SJSA1 (cell line): ENCODE measurements around the gene ARHGEF4. TPM values are rescaled to one million over a fixed set of nuclear protein-coding genes. Genes with fewer than 3 reads are reported as not detected.
"Not testable (repeated sequence)": the region's sequence is repeated elsewhere in the genome, so short reads cannot be mapped to it uniquely, and the experiment has no call there.

Experiments used
- DNase-seq, 2 experiments: peaks; one replicate each; pipeline ENCODE4 v3.0.0-alpha.2; 2015 to 2020; ENCODE audit warnings: low spot score in 2 of 2, low read depth in 1 of 2
- H3K27ac ChIP-seq: fragments of 250-450 bp; sonication (Bioruptor Pico); 2 replicates; pipeline ENCODE4 v1.5.1; 2020; ENCODE audit warnings: mild to moderate bottlenecking, moderate library complexity
- H3K27me3 ChIP-seq: fragments of 250-450 bp; sonication (Bioruptor Pico); replicated peaks from 2 replicates; pipeline ENCODE4 v1.5.1; 2020; ENCODE audit warnings: mild to moderate bottlenecking, moderate library complexity
- H3K36me3 ChIP-seq: fragments of 250-450 bp; sonication (Bioruptor Pico); 2 replicates; pipeline ENCODE4 v1.5.1; 2020; ENCODE audit warnings: mild to moderate bottlenecking
- H3K4me1 ChIP-seq: fragments of 250-450 bp; sonication (Bioruptor Pico); replicated peaks from 2 replicates; pipeline ENCODE4 v1.6.1; 2021; ENCODE audit warnings: mild to moderate bottlenecking
- H3K4me3 ChIP-seq: fragments of 250-450 bp; sonication (Bioruptor Pico); 2 replicates; pipeline ENCODE4 v1.5.1; 2020; ENCODE audit warnings: mild to moderate bottlenecking
- H3K9me3 ChIP-seq: fragments of 250-450 bp; sonication (Bioruptor Pico); replicated peaks from 2 replicates; pipeline ENCODE4 v1.5.1; 2020; ENCODE audit warnings: mild to moderate bottlenecking
- total RNA-seq: library from RNA; depleted of rRNA; stranded (reverse); fragments of >200 nt; shearing (Covaris generic); gene quantifications from 2 replicates; pipeline ENCODE4 v1.2.3, GENCODE V29; 2014

The ARHGEF4 gene
- total RNA-seq, 1 experiment from 2014 or later = 3.9 TPM

GRCh38 chr2:130991446-130991845 lies 154.7 kb downstream of the ARHGEF4 start:
- H3K9me3 ChIP-seq, H3K27me3 ChIP-seq, H3K4me1 ChIP-seq, H3K4me3 ChIP-seq, H3K36me3 ChIP-seq, H3K27ac ChIP-seq, DNase-seq: not testable (repeated sequence)

GRCh38 chr2:130992003-130992402 lies 155.3 kb downstream of the ARHGEF4 start:
- not testable (repeated sequence) for H3K36me3 ChIP-seq, H3K4me1 ChIP-seq, H3K9me3 ChIP-seq, H3K4me3 ChIP-seq, H3K27ac ChIP-seq, DNase-seq, H3K27me3 ChIP-seq

- H3K27me3 ChIP-seq = peaks cover 4% of the 10 kb centered on the region
- H3K9me3 ChIP-seq = no peaks in the 10 kb centered on the region
- DNase-seq = no peak
- H3K4me3 ChIP-seq = no peak overlapping the region
- no peaks in the 10 kb centered on the region for H3K36me3 ChIP-seq
- H3K27ac ChIP-seq = no peak overlapping the region
- no peaks in the 10 kb centered on the region for H3K4me1 ChIP-seq
Measured at GRCh38 chr2:130996691-130997090, 160.0 kb downstream of the ARHGEF4 start.

GRCh38 chr2:130997198-130997597 lies 160.5 kb downstream of the ARHGEF4 start:
- Histone ChIP-seq H3K9me3 (no peaks in the 10 kb centered on the region), H3K4me3 (no peak overlapping the region), H3K36me3 (no peaks in the 10 kb centered on the region), H3K4me1 (no peaks in the 10 kb centered on the region), H3K27ac (no peak overlapping the region), H3K27me3 (peaks cover 7% of the 10 kb centered on the region)
- no peak for DNase-seq

- H3K36me3 ChIP-seq = no peaks in the 10 kb centered on the region
- H3K27me3 ChIP-seq = peaks cover 10% of the 10 kb centered on the region
- H3K4me3 ChIP-seq = no peak overlapping the region
- DNase-seq = no peak
- H3K4me1 ChIP-seq = no peaks in the 10 kb centered on the region
- no peak overlapping the region for H3K27ac ChIP-seq
- no peaks in the 10 kb centered on the region for H3K9me3 ChIP-seq
Measured at GRCh38 chr2:130998561-130998960, 161.8 kb downstream of the ARHGEF4 start.

- H3K27me3 ChIP-seq = peaks cover 54% of the 10 kb centered on the region
Measured at GRCh38 chr2:131004446-131005209, 167.9 kb downstream of the ARHGEF4 start.

GRCh38 chr2:131005216-131005935 lies 168.7 kb downstream of the ARHGEF4 start:
- peaks cover 54% of the 10 kb centered on the region for H3K27me3 ChIP-seq
- no peaks in the 10 kb centered on the region for H3K9me3 ChIP-seq
- no peak overlapping the region for H3K4me3 ChIP-seq
- DNase-seq = no peak
- no peaks in the 10 kb centered on the region for H3K4me1 ChIP-seq
- no peak overlapping the region for H3K27ac ChIP-seq
- no peaks in the 10 kb centered on the region for H3K36me3 ChIP-seq

More at GRCh38 chr2:131004446-131005209, 167.9 kb downstream of the ARHGEF4 start:
- Histone ChIP-seq H3K27ac (no peak overlapping the region), H3K36me3 (no peaks in the 10 kb centered on the region), H3K4me1 (no peaks in the 10 kb centered on the region), H3K9me3 (no peaks in the 10 kb centered on the region), H3K4me3 (no peak overlapping the region)
- DNase-seq = no peak

GRCh38 chr2:131006561-131006960 lies 169.8 kb downstream of the ARHGEF4 start:
- H3K36me3 ChIP-seq = no peaks in the 10 kb centered on the region
- H3K27ac ChIP-seq = no peak overlapping the region
- DNase-seq = no peak
- H3K27me3 ChIP-seq = peaks cover 51% of the 10 kb centered on the region
- H3K4me3 ChIP-seq = no peak overlapping the region
- no peaks in the 10 kb centered on the region for H3K9me3 ChIP-seq
- no peaks in the 10 kb centered on the region for H3K4me1 ChIP-seq

- no peak overlapping the region for H3K4me3 ChIP-seq
- no peaks in the 10 kb centered on the region for H3K36me3 ChIP-seq
- H3K4me1 ChIP-seq = no peaks in the 10 kb centered on the region
- H3K9me3 ChIP-seq = no peaks in the 10 kb centered on the region
- peaks cover 40% of the 10 kb centered on the region for H3K27me3 ChIP-seq
- no peak overlapping the region for H3K27ac ChIP-seq
- DNase-seq = no peak
Measured at GRCh38 chr2:131008967-131009366, 172.3 kb downstream of the ARHGEF4 start.

- H3K27ac ChIP-seq = no peak overlapping the region
- H3K4me3 ChIP-seq = no peak overlapping the region
- H3K27me3 ChIP-seq = peaks cover 37% of the 10 kb centered on the region
- H3K4me1 ChIP-seq = no peaks in the 10 kb centered on the region
- H3K36me3 ChIP-seq = no peaks in the 10 kb centered on the region
- DNase-seq = no peak
- no peaks in the 10 kb centered on the region for H3K9me3 ChIP-seq
Measured at GRCh38 chr2:131009713-131010475, 173.2 kb downstream of the ARHGEF4 start.

GRCh38 chr2:131010566-131010965 lies 173.9 kb downstream of the ARHGEF4 start:
- Histone ChIP-seq H3K4me3 (no peak overlapping the region), H3K36me3 (no peaks in the 10 kb centered on the region), H3K4me1 (no peaks in the 10 kb centered on the region), H3K9me3 (no peaks in the 10 kb centered on the region), H3K27ac (no peak overlapping the region), H3K27me3 (peaks cover 33% of the 10 kb centered on the region)
- no peak for DNase-seq

- no peak for DNase-seq
- Histone ChIP-seq H3K36me3 (no peaks in the 10 kb centered on the region), H3K27ac (no peak overlapping the region), H3K27me3 (peaks cover 25% of the 10 kb centered on the region), H3K4me3 (no peak overlapping the region), H3K9me3 (no peaks in the 10 kb centered on the region), H3K4me1 (no peaks in the 10 kb centered on the region)
Measured at GRCh38 chr2:131011486-131011885, 174.8 kb downstream of the ARHGEF4 start.

- Histone ChIP-seq H3K9me3 (no peaks in the 10 kb centered on the region), H3K36me3 (no peaks in the 10 kb centered on the region), H3K4me1 (no peaks in the 10 kb centered on the region), H3K27me3 (peaks cover 12% of the 10 kb centered on the region), H3K27ac (no peak overlapping the region), H3K4me3 (no peak overlapping the region)
- DNase-seq = no peak
Measured at GRCh38 chr2:131014141-131014540, 177.4 kb downstream of the ARHGEF4 start.

GRCh38 chr2:131015764-131016163 lies 179.1 kb downstream of the ARHGEF4 start:
- peaks cover 10% of the 10 kb centered on the region for H3K27me3 ChIP-seq
- no peaks in the 10 kb centered on the region for H3K4me1 ChIP-seq
- DNase-seq = no peak
- H3K27ac ChIP-seq = no peak overlapping the region
- no peak overlapping the region for H3K4me3 ChIP-seq
- H3K9me3 ChIP-seq = no peaks in the 10 kb centered on the region
- no peaks in the 10 kb centered on the region for H3K36me3 ChIP-seq
